ENCODE data around the gene PDZD2.

DNA sequence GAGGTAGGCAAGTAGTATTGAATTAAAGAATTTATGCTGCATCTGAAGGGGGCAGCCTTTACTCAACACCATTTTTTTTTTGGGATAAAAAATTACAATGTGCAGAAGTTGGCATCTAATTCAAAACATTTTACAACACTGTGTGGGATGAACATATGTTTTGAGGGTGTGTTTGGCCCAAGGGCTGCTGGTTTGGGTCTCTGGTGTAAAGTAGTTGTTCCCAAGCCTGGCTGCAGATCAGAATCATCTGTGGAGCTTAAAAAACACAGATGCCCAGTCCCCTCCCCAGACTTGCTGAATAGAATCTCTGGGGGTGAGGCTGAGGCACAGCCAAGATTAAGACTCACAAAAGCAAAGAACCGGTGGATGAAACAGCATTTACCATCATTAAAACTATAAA lies 33.0 kb upstream of the PDZD2 start:
- TF ChIP-seq, protein P1, sequence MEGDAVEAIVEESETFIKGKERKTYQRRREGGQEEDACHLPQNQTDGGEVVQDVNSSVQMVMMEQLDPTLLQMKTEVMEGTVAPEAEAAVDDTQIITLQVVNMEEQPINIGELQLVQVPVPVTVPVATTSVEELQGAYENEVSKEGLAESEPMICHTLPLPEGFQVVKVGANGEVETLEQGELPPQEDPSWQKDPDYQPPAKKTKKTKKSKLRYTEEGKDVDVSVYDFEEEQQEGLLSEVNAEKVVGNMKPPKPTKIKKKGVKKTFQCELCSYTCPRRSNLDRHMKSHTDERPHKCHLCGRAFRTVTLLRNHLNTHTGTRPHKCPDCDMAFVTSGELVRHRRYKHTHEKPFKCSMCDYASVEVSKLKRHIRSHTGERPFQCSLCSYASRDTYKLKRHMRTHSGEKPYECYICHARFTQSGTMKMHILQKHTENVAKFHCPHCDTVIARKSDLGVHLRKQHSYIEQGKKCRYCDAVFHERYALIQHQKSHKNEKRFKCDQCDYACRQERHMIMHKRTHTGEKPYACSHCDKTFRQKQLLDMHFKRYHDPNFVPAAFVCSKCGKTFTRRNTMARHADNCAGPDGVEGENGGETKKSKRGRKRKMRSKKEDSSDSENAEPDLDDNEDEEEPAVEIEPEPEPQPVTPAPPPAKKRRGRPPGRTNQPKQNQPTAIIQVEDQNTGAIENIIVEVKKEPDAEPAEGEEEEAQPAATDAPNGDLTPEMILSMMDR (IDR thresholded peaks at IDR 0.05 in 2 of 3, conservative IDR thresholded peaks at IDR 0.05 in 1 of 3; ENCODE audit: borderline replicate concordance in 1 of 3, insufficient read depth in 1 of 3, low read depth in 2 of 3, low read length in 2 of 3): no peak
- no peak for TF ChIP-seq POLR2A (IDR thresholded peaks at IDR 0.05; ENCODE audit: borderline replicate concordance, extremely low read depth, insufficient read depth, insufficient read length)
- no peak for TF ChIP-seq EZH2 (IDR thresholded peaks at IDR 0.05)
- no peak for TF ChIP-seq EGR1 (IDR thresholded peaks at IDR 0.05; ENCODE audit: low read depth)
- TF ChIP-seq, protein P2, sequence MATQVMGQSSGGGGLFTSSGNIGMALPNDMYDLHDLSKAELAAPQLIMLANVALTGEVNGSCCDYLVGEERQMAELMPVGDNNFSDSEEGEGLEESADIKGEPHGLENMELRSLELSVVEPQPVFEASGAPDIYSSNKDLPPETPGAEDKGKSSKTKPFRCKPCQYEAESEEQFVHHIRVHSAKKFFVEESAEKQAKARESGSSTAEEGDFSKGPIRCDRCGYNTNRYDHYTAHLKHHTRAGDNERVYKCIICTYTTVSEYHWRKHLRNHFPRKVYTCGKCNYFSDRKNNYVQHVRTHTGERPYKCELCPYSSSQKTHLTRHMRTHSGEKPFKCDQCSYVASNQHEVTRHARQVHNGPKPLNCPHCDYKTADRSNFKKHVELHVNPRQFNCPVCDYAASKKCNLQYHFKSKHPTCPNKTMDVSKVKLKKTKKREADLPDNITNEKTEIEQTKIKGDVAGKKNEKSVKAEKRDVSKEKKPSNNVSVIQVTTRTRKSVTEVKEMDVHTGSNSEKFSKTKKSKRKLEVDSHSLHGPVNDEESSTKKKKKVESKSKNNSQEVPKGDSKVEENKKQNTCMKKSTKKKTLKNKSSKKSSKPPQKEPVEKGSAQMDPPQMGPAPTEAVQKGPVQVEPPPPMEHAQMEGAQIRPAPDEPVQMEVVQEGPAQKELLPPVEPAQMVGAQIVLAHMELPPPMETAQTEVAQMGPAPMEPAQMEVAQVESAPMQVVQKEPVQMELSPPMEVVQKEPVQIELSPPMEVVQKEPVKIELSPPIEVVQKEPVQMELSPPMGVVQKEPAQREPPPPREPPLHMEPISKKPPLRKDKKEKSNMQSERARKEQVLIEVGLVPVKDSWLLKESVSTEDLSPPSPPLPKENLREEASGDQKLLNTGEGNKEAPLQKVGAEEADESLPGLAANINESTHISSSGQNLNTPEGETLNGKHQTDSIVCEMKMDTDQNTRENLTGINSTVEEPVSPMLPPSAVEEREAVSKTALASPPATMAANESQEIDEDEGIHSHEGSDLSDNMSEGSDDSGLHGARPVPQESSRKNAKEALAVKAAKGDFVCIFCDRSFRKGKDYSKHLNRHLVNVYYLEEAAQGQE (IDR thresholded peaks at IDR 0.05; ENCODE audit: low read depth): no peak
- TF ChIP-seq, protein P3, sequence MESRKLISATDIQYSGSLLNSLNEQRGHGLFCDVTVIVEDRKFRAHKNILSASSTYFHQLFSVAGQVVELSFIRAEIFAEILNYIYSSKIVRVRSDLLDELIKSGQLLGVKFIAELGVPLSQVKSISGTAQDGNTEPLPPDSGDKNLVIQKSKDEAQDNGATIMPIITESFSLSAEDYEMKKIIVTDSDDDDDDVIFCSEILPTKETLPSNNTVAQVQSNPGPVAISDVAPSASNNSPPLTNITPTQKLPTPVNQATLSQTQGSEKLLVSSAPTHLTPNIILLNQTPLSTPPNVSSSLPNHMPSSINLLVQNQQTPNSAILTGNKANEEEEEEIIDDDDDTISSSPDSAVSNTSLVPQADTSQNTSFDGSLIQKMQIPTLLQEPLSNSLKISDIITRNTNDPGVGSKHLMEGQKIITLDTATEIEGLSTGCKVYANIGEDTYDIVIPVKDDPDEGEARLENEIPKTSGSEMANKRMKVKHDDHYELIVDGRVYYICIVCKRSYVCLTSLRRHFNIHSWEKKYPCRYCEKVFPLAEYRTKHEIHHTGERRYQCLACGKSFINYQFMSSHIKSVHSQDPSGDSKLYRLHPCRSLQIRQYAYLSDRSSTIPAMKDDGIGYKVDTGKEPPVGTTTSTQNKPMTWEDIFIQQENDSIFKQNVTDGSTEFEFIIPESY (IDR thresholded peaks at IDR 0.05; ENCODE audit: extremely low read depth, insufficient replicate concordance, low read length): no peak
